ENCODE data around the gene PTH2. TPM values are rescaled to one million over a fixed set of nuclear protein-coding genes. Genes with fewer than 3 reads are reported as not detected.

The PTH2 gene
- not detected in 2 replicates for total RNA-seq
- polyA plus RNA-seq = not detected in 2 replicates
- not detected in 2 replicates for polyA plus RNA-seq (2011; cell fraction: cytosol; rRNA removed)
- polyA plus RNA-seq (2011; cell fraction: nucleus; rRNA removed) = not detected in 2 replicates
- not detected in 2 replicates for polyA plus RNA-seq (2012)
- not detected in 2 replicates for polyA minus RNA-seq
- polyA minus RNA-seq (2011; cell fraction: cytosol; rRNA and poly(A)+ RNA removed) = not detected
- polyA minus RNA-seq (2011; cell fraction: nucleus; rRNA and poly(A)+ RNA removed) = not detected in 2 replicates
- Bru-seq, nascent RNA = not detected
- percentile 21 among the genes with signal in this experiment for BruChase-seq, experiment 1, labeled RNA remaining after a 6-hour chase
- not detected for BruChase-seq, experiment 2, labeled RNA remaining after a 2-hour chase
- long read RNA-seq = 0 reads

- Histone ChIP-seq H3K27me3 (ENCODE audit: control insufficient read depth in 2 of 2, insufficient read depth in 2 of 2, low read length in 2 of 2) (peaks cover 74 to 90% of the 10 kb centered on the region in 2 experiments), H3K9me3 (replicated peaks; ENCODE audit: control insufficient read depth, insufficient read depth, low read length) (no peaks in the 10 kb centered on the region), H3K79me2 (ENCODE audit: control insufficient read depth, insufficient read depth, low read length) (no peaks in the 10 kb centered on the region), H4K20me1 (replicated peaks; ENCODE audit: control insufficient read depth, extremely low read depth, insufficient read depth, low read length) (no peaks in the 10 kb centered on the region), H3K4me3 (replicated peaks in 1 of 3; ENCODE audit: insufficient read depth in 1 of 3, low read depth in 1 of 3, low read length in 3 of 3) (no peak within 1 kb of the TSS), H3K9me1 (replicated peaks; ENCODE audit: control insufficient read depth, extremely low read depth, insufficient read depth, low read length) (no peaks in the 10 kb centered on the region), H3K4me2 (ENCODE audit: insufficient read depth, low read length) (no peak within 1 kb of the TSS), H3K4me1 (ENCODE audit: control insufficient read depth, extremely low read depth, insufficient read depth, low read length) (no peaks in the 10 kb centered on the region), H2AFZ (ENCODE audit: low read depth, low read length) (peak within 1 kb of the TSS; percentile 15), H3K9ac (replicated peaks; ENCODE audit: extremely low read depth, insufficient read depth, low read length) (no peak within 1 kb of the TSS), H3K27ac (ENCODE audit: insufficient read depth, low read depth, low read length) (no peak within 1 kb of the TSS), H3K36me3 (ENCODE audit: control insufficient read depth in 2 of 2, extremely low read depth in 1 of 2, insufficient read depth in 2 of 2, low read length in 2 of 2) (no peaks in the 10 kb centered on the region)
- CTCF ChIA-PET = no interaction called here
- dilution Hi-C loops (cut with MboI; ENCODE audit: extremely low pct_ligation_motif_present, low sequenced_read_pairs) (no loop called here), intact Hi-C loops (cut with micrococcal nuclease) (no loop called here)
- TF ChIP-seq EZH2 (IDR thresholded peaks at IDR 0.05; ENCODE audit: borderline replicate concordance, low read depth, low read length, severe bottlenecking) = peak; percentile 74
- TF ChIP-seq POLR2AphosphoS5 (IDR thresholded peaks at IDR 0.05; ENCODE audit: insufficient read depth, low read depth, low read length) = no peak
- no peak for TF ChIP-seq CTCF (IDR thresholded peaks at IDR 0.05; ENCODE audit: extremely low read depth in 1 of 2, insufficient read depth in 1 of 2, low read depth in 1 of 2, low read length in 2 of 2)
- no peak for TF ChIP-seq MYC (IDR thresholded peaks at IDR 0.05; ENCODE audit: low read depth, low read length)
- no peak for TF ChIP-seq POLR2A (IDR thresholded peaks at IDR 0.05; ENCODE audit: low read depth, low read length)
- no peak for TF ChIP-seq GATA2 (IDR thresholded peaks at IDR 0.05; ENCODE audit: insufficient read depth, insufficient read length, low read depth, low read length)
- no peak for TF ChIP-seq MAX (IDR thresholded peaks at IDR 0.05; ENCODE audit: insufficient read depth, insufficient read length)
- no peak for DNase-seq (ENCODE audit: low read depth, low spot score)
- BruUV-seq (replicated peaks) = no TSS peak
- POLR2A ChIA-PET = no interaction called here
- peak; percentile 8 for FAIRE-seq
These were observed at the start of gene PTH2 for GRCh38 chr19:49423071-49423984. Gene PTH2 (minus strand): TSS chr19:49423441. CDS start chr19:49423339, 102 bp downstream.
